ENCODE results near the gene ZAR1. TPM values are rescaled to one million over a fixed set of nuclear protein-coding genes. Genes with fewer than 3 reads are reported as not detected.

The ZAR1 gene
- total RNA-seq, 2 donors from 2014 or later, result not detected

DNA sequence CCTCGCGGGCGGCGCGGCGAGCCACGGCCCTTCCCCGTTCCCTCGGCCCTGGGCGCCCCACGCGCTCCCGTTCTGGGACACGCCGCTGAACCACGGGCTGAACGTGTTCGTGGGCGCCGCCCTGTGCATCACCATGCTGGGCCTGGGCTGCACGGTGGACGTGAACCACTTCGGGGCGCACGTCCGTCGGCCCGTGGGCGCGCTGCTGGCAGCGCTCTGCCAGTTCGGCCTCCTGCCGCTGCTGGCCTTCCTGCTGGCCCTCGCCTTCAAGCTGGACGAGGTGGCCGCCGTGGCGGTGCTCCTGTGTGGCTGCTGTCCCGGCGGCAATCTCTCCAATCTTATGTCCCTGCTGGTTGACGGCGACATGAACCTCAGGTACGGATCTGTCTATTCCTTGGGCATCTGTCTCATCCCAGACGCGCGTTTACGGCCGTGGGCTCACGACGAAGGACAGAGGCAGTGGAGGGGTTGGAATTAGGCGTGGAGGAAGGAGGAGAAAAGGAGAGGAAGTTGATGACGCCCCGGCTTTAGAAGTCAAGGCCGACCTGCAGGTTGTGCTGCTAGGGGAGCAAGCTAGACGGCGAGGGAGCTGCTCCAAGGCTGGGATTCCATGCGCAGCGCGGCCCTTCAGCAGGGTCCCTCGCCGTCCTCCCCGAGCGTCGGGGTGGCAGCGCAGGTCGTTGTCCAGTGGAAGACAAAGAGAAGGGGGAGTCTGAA, 6.1 kb upstream of the ZAR1 start:
- DNase-seq (no peak), ATAC-seq (peak; percentile 60)
- intact Hi-C loops (cut with DNase I, micrococcal nuclease), result no loop called here

DNA sequence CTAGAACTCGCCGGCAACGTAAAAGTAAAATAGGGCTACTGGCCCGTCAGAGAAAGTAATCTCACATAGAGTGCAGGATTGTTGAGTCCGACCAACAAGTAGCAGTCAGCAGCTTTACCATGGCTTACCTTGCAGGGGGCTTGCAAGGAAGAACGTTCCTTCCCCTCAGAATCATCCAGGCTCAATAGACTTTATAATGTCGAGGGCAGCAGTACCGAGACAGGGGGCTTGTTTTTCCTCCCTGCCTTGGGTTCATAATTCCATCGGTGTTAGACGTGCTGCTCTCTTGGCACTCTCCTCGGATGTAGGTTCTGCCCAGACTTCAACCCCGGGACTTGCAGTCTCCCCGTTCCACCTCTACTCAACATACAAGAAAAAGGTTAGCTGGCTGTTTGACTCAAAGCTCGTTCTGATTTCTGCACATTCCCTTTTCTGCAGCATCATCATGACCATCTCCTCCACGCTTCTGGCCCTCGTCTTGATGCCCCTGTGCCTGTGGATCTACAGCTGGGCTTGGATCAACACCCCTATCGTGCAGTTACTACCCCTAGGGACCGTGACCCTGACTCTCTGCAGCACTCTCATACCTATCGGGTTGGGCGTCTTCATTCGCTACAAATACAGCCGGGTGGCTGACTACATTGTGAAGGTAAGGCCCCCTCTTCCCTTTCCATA, 5.4 kb upstream of the ZAR1 start:
- ATAC-seq, result no peak
- intact Hi-C loops (cut with DNase I, micrococcal nuclease), result no loop called here
- DNase-seq, result no peak

DNA sequence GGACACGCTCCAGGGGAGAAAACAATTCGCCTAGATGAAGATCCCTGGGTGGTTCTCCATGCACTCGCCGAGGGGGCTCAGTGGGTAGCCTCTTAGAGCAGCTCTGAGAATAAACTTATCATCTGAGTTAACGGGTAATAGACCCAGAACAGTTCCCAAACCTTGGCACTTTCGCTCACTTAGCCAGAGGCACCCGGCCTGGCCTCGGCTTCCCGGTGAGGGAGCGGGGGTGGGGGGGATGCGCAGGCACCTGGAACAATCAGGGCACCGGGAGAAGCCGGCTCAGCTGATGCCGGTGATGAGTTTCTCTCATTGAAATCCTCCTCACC, 405 bp upstream of the ZAR1 start:
- intact Hi-C loops (cut with DNase I, micrococcal nuclease), result no loop called here
- ATAC-seq, result no peak
- no peak for DNase-seq

DNA sequence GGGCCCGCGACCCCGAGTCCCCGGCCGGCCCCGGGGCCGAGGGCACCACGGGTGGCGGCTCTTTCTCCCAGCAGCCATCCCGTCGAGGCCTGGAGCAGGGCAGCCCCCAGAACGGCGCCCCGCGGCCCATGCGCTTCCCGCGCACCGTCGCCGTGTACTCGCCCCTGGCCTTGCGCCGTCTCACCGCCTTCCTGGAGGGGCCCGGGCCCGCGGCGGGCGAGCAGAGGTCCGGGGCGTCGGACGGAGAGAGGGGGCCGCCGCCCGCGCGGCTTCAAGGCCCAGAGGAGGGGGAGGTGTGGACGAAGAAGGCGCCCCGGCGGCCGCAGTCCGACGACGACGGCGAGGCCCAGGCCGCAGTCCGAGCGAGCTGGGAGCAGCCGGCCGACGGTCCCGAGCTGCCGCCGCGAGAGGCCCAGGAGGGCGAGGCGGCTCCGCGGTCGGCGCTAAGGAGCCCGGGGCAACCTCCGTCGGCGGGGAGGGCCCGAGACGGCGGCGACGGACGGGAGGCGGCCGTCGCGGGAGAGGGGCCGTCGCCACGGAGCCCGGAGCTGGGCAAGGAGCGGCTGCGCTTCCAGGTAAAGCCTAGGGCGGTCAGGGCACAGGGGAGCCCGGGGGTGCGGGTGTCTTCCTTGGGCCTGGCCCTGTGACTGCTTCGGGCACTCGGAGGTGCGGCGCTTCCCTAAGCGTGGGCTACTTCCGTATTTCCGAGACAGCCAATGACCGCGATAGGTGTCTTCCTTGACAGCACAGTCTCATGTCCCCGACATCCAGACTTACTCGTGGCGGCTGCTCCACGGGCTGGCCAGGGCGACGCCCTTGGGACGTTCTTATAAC, 845 bp downstream of the ZAR1 start:
- intact Hi-C loops (cut with DNase I, micrococcal nuclease), result no loop called here
- ATAC-seq (peak; percentile 62), DNase-seq (peak; percentile 26 to 29)

DNA sequence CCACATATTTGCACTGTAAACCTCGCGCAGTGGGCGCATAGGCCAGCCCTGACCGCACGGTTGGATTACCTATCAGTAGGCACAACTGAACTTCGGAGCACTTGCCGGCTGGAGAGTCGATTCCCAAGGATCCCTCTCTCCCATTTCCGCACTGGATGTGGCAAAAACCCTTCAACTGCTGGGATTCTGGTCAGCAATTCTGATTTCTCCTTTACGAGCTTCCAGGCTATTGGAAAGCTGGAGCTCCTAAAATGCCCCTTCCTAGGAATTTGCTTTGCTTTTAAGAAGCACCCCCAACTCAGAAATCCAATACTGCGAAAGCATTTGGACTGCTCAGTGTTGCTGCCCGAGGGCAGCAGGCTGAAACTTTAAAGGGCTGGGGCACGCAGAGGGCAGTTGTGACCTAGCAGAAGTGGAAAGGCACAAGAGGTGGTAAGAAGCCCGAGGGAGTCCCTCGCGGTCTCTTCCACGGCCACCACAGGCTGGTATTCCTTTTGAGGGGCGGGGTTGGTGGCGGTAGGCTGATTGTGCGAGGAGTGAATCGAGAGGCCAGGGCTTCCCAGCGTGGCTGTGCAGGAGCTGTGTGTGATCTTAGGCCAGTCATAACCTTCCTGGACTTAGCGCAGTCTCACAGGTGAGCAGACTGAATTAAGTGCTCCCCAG, 1.6 kb downstream of the ZAR1 start:
- intact Hi-C loops (cut with DNase I, micrococcal nuclease), result no loop called here
- ATAC-seq, result no peak
- DNase-seq, result no peak

DNA sequence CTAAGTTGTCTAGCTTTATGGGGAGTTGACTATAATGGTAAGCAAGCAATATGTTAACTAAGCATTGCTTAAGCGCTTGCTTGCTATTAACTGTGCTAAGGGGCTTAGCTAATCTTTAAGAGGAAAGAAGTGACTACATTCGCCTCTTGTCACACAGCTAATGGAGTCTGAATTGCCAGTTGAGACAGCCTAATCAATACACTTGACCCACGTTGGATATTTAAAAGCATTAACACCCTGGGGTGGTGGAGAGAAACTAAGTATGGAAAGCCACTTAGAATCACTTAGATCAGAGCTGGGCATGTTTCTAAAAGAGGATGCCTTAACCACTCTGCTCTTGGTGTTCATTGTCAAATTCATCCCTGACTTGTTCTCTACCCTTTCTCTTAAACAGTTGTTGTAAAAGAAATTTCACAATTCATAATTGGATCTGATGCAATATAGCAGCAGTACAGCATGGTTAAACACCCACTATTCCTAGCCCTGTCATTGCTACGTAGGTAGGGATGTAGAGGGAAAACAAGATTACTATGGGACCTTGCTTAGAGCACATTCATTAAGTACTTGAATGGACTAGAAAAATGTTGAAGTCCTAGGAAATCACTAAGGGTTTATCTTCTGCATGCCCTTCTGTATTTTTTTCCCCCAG, 3.5 kb downstream of the ZAR1 start:
- DNase-seq, result no peak
- intact Hi-C loops (cut with DNase I, micrococcal nuclease), result no loop called here
- no peak for ATAC-seq

DNA sequence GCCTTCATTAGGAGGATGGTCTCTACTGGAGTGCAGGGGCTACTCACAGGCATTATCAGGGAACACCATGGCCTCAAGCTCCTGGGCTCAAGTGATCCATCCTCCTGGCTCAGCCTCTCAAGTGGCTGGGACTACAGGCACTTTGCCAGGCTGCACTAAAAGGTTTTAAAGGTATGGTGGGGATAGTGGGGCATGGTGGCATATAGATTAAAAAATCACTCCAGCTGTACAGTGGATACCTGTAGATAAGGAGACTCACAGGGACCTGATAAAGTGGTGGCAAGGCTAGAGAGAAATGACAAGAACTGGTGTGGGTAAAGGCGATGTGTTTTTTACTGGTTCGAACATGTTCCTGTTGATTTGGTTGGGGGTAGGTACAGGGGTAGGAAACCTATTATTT, 5.9 kb downstream of the ZAR1 start:
- ATAC-seq, result peak; percentile 7
- intact Hi-C loops (cut with DNase I, micrococcal nuclease), result no loop called here
- DNase-seq, result no peak

DNA sequence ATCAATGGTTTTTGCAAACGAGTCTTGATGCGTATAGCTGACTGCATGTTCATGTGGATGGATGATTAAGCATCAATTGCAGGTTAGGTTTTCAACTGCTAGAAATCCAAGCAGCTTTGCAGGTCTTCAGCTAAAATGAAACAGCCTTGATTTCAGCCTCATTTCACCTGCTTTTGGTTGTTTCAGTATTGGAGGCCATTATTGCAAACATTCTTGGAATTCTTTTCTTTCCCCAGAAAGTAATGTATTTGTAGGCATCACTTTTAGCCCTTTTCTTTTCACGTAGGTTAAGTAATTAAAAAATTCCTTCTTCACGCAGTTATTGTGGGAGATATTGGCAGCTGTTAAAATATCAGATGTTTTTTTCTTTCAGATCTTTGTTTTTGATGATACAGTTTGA, 8.8 kb downstream of the ZAR1 start:
- intact Hi-C loops (cut with DNase I, micrococcal nuclease), result no loop called here
- DNase-seq (no peak), ATAC-seq (no peak)

DNA sequence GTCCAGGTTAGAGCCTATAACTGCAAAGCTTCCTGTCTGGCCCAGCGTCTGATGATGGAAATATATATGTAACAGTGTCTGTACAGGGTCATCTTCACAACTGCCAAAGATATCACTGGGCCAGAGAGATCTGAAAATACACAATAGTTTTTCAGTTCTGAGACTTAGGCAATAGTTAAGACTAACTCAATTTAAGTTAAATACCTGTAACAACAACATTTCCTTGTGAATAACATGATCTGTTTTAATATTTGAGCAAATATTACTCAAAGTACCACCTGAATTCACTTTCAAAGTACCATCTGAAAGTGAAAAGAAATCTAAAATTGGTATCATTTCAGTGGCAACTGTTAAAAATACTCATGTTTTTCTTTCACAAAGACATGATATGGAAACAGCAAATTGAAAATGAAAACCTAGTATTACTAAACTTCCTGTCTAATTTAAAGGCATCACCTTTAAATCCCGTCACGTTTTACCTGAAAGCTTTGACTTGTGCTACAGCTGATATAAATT, 9.6 kb downstream of the ZAR1 start:
- no peak for DNase-seq
- intact Hi-C loops (cut with DNase I, micrococcal nuclease), result no loop called here
- no peak for ATAC-seq

DNA sequence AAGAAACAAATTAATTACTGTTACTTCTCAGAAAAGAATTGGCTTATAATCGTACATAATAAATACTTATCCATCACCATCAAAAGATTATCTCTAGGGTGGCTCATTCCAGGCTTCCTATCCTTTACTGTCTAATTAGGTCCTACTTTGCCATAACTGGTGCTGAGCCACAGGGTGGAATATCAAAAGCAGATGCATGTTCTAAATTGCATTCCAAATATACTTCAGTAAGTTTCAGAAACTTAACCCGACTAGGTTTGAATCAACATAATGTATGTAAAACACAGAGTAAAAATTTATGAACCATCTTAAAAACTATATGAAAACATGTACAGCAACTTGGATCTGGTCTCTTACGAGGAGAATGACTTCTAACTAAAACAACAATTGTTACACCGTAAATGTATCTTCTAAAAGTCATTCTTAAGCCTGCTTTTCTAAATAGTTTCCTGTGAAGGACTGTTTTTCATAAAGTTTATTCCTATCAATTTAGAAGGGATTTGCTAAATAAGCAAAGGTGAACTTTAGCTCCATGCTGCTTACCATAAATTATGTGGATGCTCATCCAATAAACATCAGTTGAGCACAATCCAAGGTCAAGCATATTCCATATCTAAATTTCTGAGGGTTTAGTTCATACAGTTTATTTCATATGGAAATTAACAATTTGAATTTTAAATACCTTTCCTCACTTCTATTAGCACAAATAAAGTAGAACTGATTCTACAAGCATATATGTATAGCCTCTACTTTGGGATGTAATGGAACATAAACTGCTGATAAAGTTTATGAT, 13.4 kb downstream of the ZAR1 start:
- ATAC-seq, result no peak
- no peak for DNase-seq
- intact Hi-C loops (cut with DNase I, micrococcal nuclease), result no loop called here

DNA sequence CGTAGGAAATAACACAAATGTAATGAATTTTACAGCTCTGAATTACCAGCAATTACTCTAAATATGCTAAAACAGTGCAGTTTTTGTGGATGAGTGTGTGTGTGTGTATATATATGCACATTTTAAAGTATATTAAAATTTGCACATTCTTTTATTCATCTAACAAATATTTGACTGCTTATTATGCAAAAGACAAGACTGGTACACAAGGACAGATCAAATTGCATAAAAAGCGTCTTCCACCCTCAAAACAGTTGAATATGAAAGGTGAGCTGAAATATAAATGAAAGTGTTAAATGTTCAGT, 13.9 kb downstream of the ZAR1 start:
- ATAC-seq (no peak), DNase-seq (no peak)
- intact Hi-C loops (cut with DNase I, micrococcal nuclease), result no loop called here

DNA sequence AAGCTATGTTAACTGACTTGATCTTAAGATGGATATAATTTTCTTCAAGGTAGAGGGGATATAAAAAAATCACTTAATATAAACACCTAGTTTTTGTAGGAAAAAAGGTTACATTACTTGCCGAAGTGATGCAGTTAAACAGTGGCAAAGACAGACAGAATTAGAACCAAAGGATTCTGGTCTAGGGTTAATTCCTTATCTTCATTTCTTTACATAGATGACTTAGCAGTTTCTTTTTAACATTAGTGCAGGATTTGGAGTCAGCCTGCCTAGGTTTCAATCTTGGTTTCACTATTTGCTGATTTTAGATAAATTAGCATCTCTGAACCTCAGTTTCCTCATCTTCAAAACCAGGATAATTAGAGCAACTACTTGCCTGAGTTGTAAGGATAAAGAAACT, 14.3 kb downstream of the ZAR1 start:
- ATAC-seq (no peak), DNase-seq (no peak)
- intact Hi-C loops (cut with DNase I, micrococcal nuclease), result no loop called here

DNA sequence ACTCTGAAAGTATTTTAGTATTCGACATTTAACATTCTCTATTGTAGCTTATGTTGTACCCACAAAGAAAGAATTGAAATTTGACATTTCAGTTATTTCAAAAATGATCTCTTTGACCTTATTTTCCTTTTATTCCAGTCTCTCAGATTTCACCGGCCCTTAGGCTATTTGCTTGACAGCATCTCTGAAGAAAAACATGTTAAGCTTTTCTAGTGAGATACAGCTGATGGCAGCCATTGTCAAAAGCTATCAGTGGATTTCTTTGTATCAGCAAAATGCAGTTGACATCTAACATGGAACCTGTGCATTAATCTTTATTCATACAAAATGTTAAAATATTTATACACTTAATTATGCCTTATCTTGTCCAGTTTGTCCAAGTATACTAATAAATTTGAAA, 16.7 kb downstream of the ZAR1 start:
- DNase-seq, result no peak
- intact Hi-C loops (cut with DNase I, micrococcal nuclease), result no loop called here
- no peak for ATAC-seq

DNA sequence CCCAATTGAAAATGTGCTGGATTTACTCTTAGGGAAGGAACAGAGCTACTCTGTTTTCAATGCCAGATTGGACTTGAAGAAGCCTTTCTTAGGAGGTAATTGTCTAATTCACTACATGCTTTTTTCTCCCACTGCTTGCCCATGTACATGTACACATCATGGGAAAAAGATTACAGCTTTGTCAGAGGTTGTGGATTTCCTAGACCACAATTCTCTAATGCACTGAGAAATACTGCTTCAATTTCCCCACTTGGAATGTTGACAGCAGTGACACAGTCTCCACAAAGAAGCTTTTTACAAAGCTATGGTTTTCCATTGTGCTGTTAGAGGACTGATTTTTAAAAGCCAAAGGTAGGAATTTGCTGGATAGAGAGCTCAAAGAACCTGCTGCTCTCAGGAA, 19.5 kb downstream of the ZAR1 start:
- no peak for ATAC-seq
- no peak for DNase-seq
- intact Hi-C loops (cut with DNase I, micrococcal nuclease), result no loop called here

DNA sequence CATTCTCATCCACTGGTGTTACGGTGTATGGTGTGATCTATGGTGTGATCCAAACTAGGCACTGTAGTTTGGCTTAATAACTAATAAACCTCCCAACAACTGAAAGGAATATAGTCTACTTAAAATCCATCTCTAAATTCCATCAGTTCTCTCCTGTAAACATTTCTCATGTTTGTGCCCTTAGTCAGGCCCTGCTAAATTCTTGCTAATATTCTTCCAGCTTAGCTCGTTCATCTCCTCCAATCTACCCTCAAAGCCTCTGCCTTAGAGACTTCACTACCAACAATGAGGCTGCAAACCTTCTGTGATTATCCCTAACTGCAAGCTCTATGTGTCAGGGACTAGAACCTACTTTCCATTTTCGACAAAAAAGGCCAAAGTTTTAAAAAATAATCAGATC, 28.1 kb downstream of the ZAR1 start:
- intact Hi-C loops (cut with DNase I, micrococcal nuclease), result no loop called here
- DNase-seq (no peak), ATAC-seq (no peak)

DNA sequence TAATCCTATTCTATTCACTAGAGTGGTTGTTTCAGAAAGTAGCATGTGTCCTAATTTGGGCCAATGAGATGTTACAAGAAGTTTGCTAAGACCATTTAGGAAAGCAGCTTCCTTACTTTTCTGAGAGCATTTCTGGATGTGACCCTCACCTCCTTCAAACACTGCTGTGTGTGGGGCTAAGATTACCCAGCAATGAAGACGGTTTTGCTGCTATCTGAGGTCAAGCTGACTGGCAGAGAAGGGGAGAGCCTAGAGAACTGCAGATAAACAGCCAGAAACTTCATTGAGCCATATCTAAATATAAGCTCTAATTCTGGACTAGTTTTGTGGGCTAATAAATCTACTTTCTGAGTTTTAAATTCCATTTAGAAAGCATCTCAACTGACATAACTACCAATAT, 36.4 kb downstream of the ZAR1 start:
- DNase-seq, result no peak
- intact Hi-C loops (cut with DNase I, micrococcal nuclease), result no loop called here
- no peak for ATAC-seq

DNA sequence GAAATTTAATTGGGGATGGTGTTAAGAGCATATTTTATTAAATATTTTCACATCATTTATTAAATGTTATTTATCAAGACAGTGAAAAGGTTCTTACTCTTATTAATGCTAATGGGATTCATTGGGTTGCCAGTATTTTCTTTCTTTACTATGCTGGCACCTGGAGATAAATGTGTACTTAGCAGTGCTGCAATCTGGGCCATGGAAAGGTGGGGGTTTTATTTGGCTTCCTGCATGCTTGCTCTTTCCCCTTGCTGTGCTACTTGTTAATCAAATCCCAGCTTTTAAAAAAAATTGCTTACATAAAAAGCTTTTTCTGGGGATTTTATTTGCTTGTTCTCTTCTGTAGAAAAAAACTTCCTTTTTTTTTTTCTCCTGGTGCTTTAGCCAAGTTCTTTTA, 48.3 kb downstream of the ZAR1 start:
- intact Hi-C loops (cut with DNase I, micrococcal nuclease), result no loop called here
- no peak for DNase-seq
- ATAC-seq, result no peak

DNA sequence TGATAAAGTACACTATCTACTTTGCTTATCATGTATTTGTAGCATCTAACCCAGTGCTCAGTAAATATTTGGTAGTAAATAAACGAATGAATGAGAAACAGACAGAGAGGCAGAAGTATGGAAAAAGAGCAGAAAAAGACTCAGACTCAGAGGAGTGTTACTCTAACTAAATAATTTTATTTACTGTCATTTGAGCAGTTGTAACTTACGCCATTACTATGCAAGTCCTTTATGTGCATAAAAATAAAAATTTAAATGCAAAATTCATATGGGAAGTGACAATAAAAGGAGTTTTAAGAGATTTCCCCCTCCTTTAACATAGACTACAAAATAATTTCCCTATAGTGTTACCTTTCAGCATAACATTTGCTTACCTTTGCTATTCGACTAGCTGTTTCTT, 49.5 kb downstream of the ZAR1 start:
- intact Hi-C loops (cut with DNase I, micrococcal nuclease), result no loop called here
- DNase-seq (no peak), ATAC-seq (no peak)

DNA sequence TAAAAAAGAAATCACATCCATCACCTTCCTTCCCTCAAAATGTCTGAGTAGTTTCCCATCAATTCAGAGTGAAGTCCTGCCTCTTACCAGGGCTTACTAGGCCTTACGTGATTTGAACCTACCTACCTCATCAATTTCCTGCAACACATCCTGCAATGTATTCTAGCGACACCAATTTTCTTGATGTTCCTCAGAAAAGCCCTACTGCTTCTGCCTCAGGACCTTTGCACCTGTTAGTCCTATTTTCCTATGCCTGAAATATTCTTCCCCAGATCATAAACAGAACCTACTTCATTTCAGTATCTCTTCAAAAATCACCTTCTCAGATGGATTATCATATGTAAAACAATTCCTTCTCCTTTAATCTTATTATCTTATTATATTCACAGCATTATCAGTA, 52.8 kb downstream of the ZAR1 start:
- no peak for ATAC-seq
- intact Hi-C loops (cut with DNase I, micrococcal nuclease), result no loop called here
- no peak for DNase-seq

Data from left colon (tissue), 2 donors.